ENCODE measurements around the gene LRFN5.

The LRFN5 gene

GRCh38 chr14:41773536-41774279, 167.0 kb downstream of the LRFN5 start:
- no peak for DNase-seq (ENCODE audit: low spot score)

GRCh38 chr14:41782511-41782910, 175.8 kb downstream of the LRFN5 start:
- no peak for DNase-seq (ENCODE audit: low spot score)

- no peak for DNase-seq (ENCODE audit: low spot score)
Measured at GRCh38 chr14:41783403-41783802, 176.7 kb downstream of the LRFN5 start.

GRCh38 chr14:41785696-41786095, 179.0 kb downstream of the LRFN5 start:
- DNase-seq (ENCODE audit: low spot score): no peak

- DNase-seq (ENCODE audit: low spot score): no peak
Measured at GRCh38 chr14:41799817-41800216, 193.1 kb downstream of the LRFN5 start.

GRCh38 chr14:41805633-41806032, 199.0 kb downstream of the LRFN5 start:
- DNase-seq (ENCODE audit: low spot score): no peak

GRCh38 chr14:41806366-41806975, 199.8 kb downstream of the LRFN5 start:
- no peak for DNase-seq (ENCODE audit: low spot score)

GRCh38 chr14:41810362-41810761, 203.7 kb downstream of the LRFN5 start:
- DNase-seq (ENCODE audit: low spot score): no peak

- no peak for DNase-seq (ENCODE audit: low spot score)
Measured at GRCh38 chr14:41817626-41818025, 210.9 kb downstream of the LRFN5 start.

GRCh38 chr14:41824441-41824840, 217.8 kb downstream of the LRFN5 start:
- no peak for DNase-seq (ENCODE audit: low spot score)

GRCh38 chr14:41825622-41826021, 218.9 kb downstream of the LRFN5 start:
- DNase-seq (ENCODE audit: low spot score): no peak

GRCh38 chr14:41830714-41831406, 224.2 kb downstream of the LRFN5 start:
- no peak for DNase-seq (ENCODE audit: low spot score)

GRCh38 chr14:41839661-41840060, 233.0 kb downstream of the LRFN5 start:
- DNase-seq (ENCODE audit: low spot score): no peak

- no peak for DNase-seq (ENCODE audit: low spot score)
Measured at GRCh38 chr14:41859336-41859735, 252.7 kb downstream of the LRFN5 start.

GRCh38 chr14:41860586-41860985, 253.9 kb downstream of the LRFN5 start:
- no peak for DNase-seq (ENCODE audit: low spot score)

GRCh38 chr14:41865894-41866293, 259.2 kb downstream of the LRFN5 start:
- DNase-seq (ENCODE audit: low spot score): no peak

- no peak for DNase-seq (ENCODE audit: low spot score)
Measured at GRCh38 chr14:41868396-41868795, 261.7 kb downstream of the LRFN5 start.

- no peak for DNase-seq (ENCODE audit: low spot score)
Measured at GRCh38 chr14:41872931-41873685, 266.4 kb downstream of the LRFN5 start.

GRCh38 chr14:41873686-41874317, 267.1 kb downstream of the LRFN5 start:
- DNase-seq (ENCODE audit: low spot score): peak; percentile 3

GRCh38 chr14:41875116-41875515, 268.4 kb downstream of the LRFN5 start:
- DNase-seq (ENCODE audit: low spot score): no peak

- DNase-seq (ENCODE audit: low spot score): no peak
Measured at GRCh38 chr14:41878321-41878720, 271.6 kb downstream of the LRFN5 start.

- no peak for DNase-seq (ENCODE audit: low spot score)
Measured at GRCh38 chr14:41891624-41892023, 284.9 kb downstream of the LRFN5 start.

Measured in AG08396 (cell line).